Spleen (tissue), 7 donors: ENCODE results near the gene SERPINH1.

Experiments used
- POLR2A ChIP-seq, 3 donors: fragments of 450-650 bp; IDR thresholded peaks; one replicate each; pipeline ENCODE4 v1.5.1; 2017; ENCODE audit warnings: antibody characterized with exemption in 3 of 3, mild to moderate bottlenecking in 1 of 3
- POLR2AphosphoS5 ChIP-seq, 3 donors: sonication (generic); formaldehyde crosslinking; IDR thresholded peaks; one replicate each; pipeline ENCODE4 v1.5.1; 2017; ENCODE audit warnings: antibody characterized with exemption in 3 of 3
- TF ChIP-seq, protein P1 (sequence below), 11 experiments: fragments of 200-600 bp in 7 of 11; fragments of 450-650 bp in 4 of 11; sonication (generic) in 4 of 11; IDR thresholded peaks in 8 of 11; conservative IDR thresholded peaks in 3 of 11; 1 replicate in 7 of 11; 2 replicates in 4 of 11; pipeline versions ENCODE4 v1.4.0 to v1.8.0; 2016 to 2021; ENCODE audit warnings: antibody characterized with exemption in 11 of 11, inconsistent platforms in 4 of 11, mild to moderate bottlenecking in 1 of 11
- donor health status: DM: no; HTN: no; CAD: no; lungs with moderate emphysema.
- donor health status: DM: no; HTN: no; CAD: no.
- donor health status: DM: no; HTN: no; CAD: no.

DNA sequence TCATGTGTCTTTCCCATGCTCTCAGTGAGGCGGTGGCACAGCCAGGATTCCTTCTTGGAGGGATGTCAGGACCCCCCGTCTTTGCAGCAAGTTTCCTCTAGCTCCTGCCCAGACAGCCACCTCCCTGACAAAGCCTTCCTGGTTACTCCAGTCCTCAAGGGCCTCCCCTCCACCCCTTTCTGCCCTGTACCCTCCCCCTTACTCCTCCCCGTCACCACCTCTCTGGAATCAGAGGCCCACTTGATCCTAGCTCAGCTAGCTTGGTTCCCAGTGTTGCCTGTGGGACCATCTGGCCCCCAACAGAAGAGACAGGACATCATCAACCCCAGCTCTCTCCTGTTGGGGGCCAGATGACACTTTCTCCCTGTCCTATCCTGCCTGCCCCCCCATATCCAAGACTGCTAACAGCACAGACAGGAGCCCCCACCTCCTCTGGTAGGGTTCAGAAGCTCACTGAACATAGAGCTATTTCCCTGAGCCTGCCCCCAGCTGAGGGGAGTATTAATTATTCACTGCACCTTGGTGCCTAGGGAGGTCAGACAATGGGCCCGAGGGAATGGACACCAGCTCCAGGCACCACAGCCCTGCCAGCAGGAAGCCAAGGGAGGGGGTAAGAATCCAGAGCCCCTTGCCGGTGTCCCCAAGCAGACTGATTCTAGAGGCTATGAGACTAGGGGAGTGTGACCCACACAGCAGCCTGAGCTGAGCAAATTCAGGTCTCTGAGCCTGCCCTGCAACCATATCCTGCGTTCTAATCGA, 39.6 kb upstream of the SERPINH1 start:
- TF ChIP-seq, protein P1, sequence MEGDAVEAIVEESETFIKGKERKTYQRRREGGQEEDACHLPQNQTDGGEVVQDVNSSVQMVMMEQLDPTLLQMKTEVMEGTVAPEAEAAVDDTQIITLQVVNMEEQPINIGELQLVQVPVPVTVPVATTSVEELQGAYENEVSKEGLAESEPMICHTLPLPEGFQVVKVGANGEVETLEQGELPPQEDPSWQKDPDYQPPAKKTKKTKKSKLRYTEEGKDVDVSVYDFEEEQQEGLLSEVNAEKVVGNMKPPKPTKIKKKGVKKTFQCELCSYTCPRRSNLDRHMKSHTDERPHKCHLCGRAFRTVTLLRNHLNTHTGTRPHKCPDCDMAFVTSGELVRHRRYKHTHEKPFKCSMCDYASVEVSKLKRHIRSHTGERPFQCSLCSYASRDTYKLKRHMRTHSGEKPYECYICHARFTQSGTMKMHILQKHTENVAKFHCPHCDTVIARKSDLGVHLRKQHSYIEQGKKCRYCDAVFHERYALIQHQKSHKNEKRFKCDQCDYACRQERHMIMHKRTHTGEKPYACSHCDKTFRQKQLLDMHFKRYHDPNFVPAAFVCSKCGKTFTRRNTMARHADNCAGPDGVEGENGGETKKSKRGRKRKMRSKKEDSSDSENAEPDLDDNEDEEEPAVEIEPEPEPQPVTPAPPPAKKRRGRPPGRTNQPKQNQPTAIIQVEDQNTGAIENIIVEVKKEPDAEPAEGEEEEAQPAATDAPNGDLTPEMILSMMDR (IDR thresholded peaks at IDR 0.05 in 8 of 11, conservative IDR thresholded peaks at IDR 0.05 in 3 of 11), result no peak
- TF ChIP-seq POLR2A (IDR thresholded peaks at IDR 0.05) (no peak), POLR2AphosphoS5 (IDR thresholded peaks at IDR 0.05) (no peak)
